GM23248 (cell line): Measurements from ENCODE around the gene ANKK1.

Source experiments
- EZH2 ChIP-seq: fragments of 200-600 bp; sonication (generic); IDR thresholded peaks from 2 replicates; pipeline ENCODE4 v1.6.1; 2018; ENCODE audit warnings: antibody characterized with exemption, mild to moderate bottlenecking; ENCODE audit not compliant: insufficient read depth, poor library complexity, severe bottlenecking
- EZH2phosphoT487 ChIP-seq: fragments of 200-600 bp; sonication (generic); IDR thresholded peaks from 2 replicates; pipeline ENCODE4 v1.6.1; 2018; ENCODE audit warnings: antibody characterized with exemption, moderate library complexity, mild to moderate bottlenecking, low read depth; ENCODE audit not compliant: insufficient read depth

DNA sequence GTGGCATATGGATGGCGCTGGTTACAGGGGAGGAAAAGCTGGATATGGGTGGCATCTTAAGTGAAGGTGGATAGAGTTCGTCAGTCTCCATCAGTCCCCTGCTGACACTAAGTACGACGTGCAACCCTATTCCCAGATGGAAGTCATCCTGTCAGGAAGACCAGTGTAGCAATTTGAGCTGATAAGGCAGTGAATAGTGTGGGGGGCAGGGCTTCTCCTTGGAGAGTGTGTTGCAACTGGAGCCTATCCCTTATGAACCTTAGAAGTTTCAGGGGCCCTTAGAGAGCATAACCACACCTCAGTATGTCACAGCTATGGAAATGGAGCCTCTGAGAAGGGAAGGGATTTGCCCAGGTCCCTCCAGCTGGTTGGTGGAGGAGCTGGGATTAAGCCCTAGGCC is 36.1 kb upstream of the ANKK1 start:
- no peak for TF ChIP-seq EZH2
- TF ChIP-seq EZH2phosphoT487: no peak
